GM12865 (cell line): ENCODE measurements around the gene PRDX5.

Experiments used
- DNase-seq: peaks from one replicate; pipeline ENCODE4 v3.0.0; 2010; ENCODE audit warnings: low read depth
- H3K4me3 ChIP-seq: 2 replicates; pipeline ENCODE4 v1.5.1; 2011; ENCODE audit warnings: mild to moderate bottlenecking, low read depth, low read length, control low read depth
- TF ChIP-seq, protein P1 (sequence below): IDR thresholded peaks from 2 replicates; pipeline ENCODE4 v1.5.1; 2011; ENCODE audit warnings: low read length, control low read depth, low read depth, inconsistent platforms; ENCODE audit not compliant: insufficient read depth; ENCODE audit errors: missing control alignments

PRDX5 gene

DNA sequence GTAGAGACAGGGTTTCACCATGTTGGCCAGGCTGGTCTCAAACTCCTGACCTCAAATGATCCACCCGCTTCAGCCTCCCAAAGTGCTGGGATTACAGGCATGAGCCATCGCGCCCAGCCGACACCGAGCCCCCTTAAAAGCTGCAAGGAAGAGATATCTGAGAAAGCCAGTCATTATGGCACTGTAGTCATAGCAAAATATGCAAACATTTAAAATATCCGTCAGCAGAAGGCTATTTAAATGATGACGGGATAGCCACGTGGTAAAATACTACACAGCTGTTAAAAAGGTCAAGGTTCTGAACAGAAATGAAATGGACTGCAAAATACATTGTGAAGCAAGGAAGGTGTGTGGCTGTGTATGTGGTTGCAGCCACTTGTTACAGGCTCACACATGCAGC, 15.6 kb downstream of the PRDX5 start:
- no peak overlapping the region for H3K4me3 ChIP-seq
- DNase-seq: no peak
- TF ChIP-seq, protein P1, sequence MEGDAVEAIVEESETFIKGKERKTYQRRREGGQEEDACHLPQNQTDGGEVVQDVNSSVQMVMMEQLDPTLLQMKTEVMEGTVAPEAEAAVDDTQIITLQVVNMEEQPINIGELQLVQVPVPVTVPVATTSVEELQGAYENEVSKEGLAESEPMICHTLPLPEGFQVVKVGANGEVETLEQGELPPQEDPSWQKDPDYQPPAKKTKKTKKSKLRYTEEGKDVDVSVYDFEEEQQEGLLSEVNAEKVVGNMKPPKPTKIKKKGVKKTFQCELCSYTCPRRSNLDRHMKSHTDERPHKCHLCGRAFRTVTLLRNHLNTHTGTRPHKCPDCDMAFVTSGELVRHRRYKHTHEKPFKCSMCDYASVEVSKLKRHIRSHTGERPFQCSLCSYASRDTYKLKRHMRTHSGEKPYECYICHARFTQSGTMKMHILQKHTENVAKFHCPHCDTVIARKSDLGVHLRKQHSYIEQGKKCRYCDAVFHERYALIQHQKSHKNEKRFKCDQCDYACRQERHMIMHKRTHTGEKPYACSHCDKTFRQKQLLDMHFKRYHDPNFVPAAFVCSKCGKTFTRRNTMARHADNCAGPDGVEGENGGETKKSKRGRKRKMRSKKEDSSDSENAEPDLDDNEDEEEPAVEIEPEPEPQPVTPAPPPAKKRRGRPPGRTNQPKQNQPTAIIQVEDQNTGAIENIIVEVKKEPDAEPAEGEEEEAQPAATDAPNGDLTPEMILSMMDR: no peak

DNA sequence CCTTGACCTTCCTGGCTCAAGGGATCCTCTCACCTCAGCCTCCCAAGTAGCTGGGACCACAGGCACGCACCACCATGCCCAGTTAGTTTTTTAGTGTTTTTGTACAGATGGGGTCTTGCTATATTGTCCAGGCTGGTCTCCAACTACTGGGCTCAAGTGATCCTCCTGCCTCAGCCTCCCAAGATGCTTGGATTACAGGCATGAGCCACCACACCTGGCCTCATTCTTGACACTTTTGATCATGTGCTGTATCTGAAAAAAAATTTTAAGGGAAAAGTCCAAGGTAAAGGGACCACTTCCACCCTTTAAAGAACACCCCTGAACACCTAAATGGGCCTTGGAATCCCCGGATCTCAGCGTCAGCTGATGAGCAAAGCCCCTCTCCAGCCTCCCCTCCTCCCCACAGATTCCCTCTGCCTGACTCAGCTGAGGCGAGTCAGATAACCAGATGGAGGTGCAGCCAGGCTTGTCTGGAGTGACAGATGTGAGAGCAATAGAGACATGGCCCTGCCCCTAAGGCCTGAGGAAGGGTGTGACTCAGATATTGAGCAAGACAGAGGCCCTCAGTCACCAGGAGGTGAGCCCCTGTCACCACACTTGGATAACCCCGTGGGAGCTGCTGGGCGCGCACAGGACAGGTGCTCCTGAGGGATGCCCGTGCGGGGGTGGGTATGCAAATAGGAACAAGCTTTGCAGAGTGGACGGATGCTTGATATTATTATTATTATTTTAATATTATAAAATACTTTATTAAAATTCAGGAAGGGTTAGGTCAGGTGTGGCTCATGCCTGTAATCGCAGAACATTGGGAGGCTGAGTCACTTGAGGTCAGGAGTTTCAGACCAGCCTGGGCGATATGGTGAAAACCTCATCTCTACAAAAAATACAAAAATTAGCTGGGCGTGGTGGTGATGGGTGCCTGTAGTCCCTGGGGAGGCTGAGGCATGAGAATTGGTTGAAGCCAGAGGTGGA, 17.1 kb downstream of the PRDX5 start:
- DNase-seq: peak; percentile 94
- no peak overlapping the region for H3K4me3 ChIP-seq
- TF ChIP-seq, protein P1: no peak

DNA sequence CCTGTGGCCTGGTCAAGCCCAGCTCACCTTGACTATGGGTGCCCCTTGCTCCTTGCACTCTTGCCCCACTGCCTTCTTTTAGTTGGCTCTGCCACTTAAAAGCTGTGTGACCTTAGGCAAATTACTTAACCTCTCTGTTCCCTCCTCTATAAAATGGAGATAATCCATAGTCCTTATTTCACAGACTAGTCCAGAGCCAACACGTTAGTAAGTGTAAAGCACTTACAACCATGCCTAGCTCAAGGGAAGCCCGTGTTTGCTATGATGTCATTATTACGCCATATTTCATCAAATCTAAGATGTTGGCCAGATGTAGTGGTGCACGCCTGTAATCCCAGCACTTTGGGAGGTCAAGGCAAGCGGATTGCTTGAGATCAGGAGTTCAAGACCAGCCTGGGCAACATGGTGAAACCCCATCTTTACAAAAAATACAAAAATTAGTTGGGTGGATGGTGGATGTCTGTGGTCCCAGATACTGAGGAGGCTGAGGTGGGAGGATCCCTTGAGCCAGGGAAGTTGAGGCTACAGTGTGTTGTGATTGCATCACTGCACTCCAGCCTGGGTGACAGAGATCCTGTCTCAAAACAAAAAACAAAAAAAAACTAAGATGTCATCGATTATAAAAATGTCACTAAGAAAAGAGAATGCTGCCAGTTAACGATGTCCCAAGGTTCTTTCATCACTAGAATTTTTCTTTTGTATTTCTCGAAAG, 19.8 kb downstream of the PRDX5 start:
- no peak overlapping the region for H3K4me3 ChIP-seq
- TF ChIP-seq, protein P1: no peak
- no peak for DNase-seq

DNA sequence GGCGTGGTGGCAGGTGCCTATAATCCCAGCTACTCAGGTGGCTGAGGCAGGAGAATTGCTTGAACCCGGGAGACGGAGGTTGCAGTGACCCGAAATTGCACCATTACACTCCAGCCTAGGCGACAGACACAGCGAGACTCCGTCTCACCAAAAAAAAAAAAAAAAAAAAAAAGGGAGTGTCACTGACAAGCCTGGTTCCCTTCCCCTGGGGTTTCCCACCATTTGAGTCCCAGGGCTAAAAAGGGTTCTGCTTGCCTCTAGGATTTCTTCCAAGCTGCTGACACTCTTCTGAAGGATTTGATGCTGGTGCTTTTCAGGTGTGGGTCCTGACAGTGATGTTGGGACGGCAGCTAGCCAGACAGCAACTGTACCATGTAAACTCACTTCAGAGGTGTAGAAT, 20.8 kb downstream of the PRDX5 start:
- TF ChIP-seq, protein P1: no peak
- H3K4me3 ChIP-seq: peak overlapping the region; percentile 77
- DNase-seq: no peak

DNA sequence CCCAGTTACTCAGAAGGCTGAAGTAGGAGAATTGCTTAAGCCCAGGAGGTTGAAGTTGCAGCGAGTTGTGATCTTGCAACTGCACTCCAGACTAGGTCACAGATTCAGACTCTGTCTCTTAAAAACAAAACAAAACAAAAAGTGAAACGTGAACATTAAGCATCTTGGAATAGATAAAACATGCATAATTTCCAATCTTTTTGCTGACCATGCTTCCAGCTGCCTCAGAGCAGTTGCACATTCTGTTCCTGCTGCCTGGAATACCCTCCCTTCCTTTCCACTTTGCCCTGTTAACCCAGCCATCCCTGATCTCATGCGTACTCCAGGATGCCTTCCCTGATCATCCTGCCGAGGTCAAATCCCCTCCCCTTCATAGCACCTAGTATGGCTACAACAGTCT, 21.4 kb downstream of the PRDX5 start:
- TF ChIP-seq, protein P1: no peak
- peak overlapping the region; percentile 77 for H3K4me3 ChIP-seq
- no peak for DNase-seq

DNA sequence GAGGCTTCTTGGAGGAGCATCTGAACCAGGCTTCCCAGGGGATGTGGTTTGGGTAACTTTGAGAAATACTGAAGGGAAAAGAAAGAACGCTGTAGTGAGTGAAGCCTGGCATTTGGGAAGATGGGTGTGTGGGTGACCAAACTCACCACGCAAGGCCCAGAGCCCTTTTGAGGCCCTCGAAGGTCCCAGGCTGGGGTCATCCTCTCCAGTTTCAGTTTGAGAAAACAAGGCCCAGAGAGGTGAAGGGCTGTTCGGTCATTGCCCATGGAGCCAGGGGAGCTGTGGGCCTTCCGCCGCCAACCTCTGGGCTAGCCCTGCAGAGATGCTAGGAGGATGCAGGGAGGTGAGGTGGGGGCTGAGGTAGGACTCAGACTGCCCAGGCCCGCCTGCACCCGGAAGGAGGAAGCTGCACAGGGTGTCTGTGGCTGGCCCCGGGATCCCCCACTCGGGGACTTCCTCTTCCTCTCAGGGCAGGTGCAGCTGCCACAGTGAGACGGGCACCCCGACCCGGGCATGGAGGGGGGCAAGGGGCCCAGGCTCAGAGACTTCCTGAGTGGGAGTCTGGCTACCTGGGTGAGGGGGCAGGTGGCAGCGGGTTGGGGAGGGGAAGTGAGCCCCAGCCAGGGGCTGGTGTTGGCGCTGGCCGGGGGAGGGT, 22.0 kb downstream of the PRDX5 start, which contains the start of gene CCDC88B:
Gene CCDC88B (plus strand): TSS at position 451 of the 655 bp plus-strand sequence. CDS start 63 bp downstream, at position 514.
- TF ChIP-seq, protein P1: no peak
- DNase-seq: peak; percentile 91
- H3K4me3 ChIP-seq: peak within 1 kb of the TSS; percentile 77
